Liver (tissue), 9 donors: ENCODE data around the gene MEIS1. TPM values are rescaled to one million over a fixed set of nuclear protein-coding genes. Genes with fewer than 3 reads are reported as not detected.

Experiments
- DNase-seq: peaks from one replicate; pipeline ENCODE4 v3.0.0-alpha.2; 2017; ENCODE audit warnings: low spot score
- H3K27ac ChIP-seq, 2 donors: one replicate each; pipeline ENCODE4 v1.7.0; 2013; ENCODE audit warnings: inconsistent platforms in 2 of 2, low read length in 2 of 2, control low read depth in 1 of 2, low read depth in 1 of 2, mild to moderate bottlenecking in 1 of 2
- H3K27me3 ChIP-seq, 4 donors: one replicate each; pipeline versions ENCODE4 v1.6.1 to v1.7.0; 2013; ENCODE audit warnings: low read length in 3 of 4, inconsistent platforms in 1 of 4, mild to moderate bottlenecking in 1 of 4, moderate library complexity in 1 of 4; ENCODE audit not compliant: control insufficient read depth in 4 of 4, insufficient read depth in 4 of 4
- H3K36me3 ChIP-seq, 4 donors: one replicate each; pipeline versions ENCODE4 v1.6.1 to v1.7.0; 2013; ENCODE audit warnings: low read length in 3 of 4, mild to moderate bottlenecking in 3 of 4, low read depth in 1 of 4, moderate library complexity in 1 of 4; ENCODE audit not compliant: control insufficient read depth in 4 of 4, insufficient read depth in 3 of 4
- H3K4me1 ChIP-seq, 4 donors: one replicate each; pipeline versions ENCODE4 v1.6.1 to v1.7.0; 2013; ENCODE audit warnings: low read length in 3 of 4, mild to moderate bottlenecking in 3 of 4, moderate library complexity in 1 of 4; ENCODE audit not compliant: control insufficient read depth in 4 of 4, insufficient read depth in 4 of 4
- H3K4me3 ChIP-seq, 3 donors: one replicate each; pipeline versions ENCODE4 v1.6.1 to v1.7.0; 2013; ENCODE audit warnings: low read length in 3 of 3, control low read depth in 1 of 3, low read depth in 1 of 3, mild to moderate bottlenecking in 1 of 3
- H3K9ac ChIP-seq, 2 donors: one replicate each; pipeline ENCODE4 v1.7.0; 2013; ENCODE audit warnings: low read length in 2 of 2, mild to moderate bottlenecking in 2 of 2, moderate library complexity in 2 of 2, control low read depth in 1 of 2, low read depth in 1 of 2
- H3K9me3 ChIP-seq, 4 donors: one replicate each; pipeline versions ENCODE4 v1.6.1 to v1.7.0; 2013; ENCODE audit warnings: low read length in 3 of 4; ENCODE audit not compliant: control insufficient read depth in 4 of 4
- EGR1 ChIP-seq, 2 donors: IDR thresholded peaks; 2 replicates each; pipeline ENCODE4 v1.6.1; 2016 to 2018; ENCODE audit warnings: antibody characterized with exemption in 2 of 2, low read depth in 2 of 2
- FOXA1 ChIP-seq: IDR thresholded peaks from 2 replicates; pipeline ENCODE4 v1.6.1; 2016; ENCODE audit warnings: antibody characterized with exemption
- FOXA2 ChIP-seq: IDR thresholded peaks from 2 replicates; pipeline ENCODE4 v1.6.1; 2016; ENCODE audit warnings: antibody characterized with exemption
- GABPA ChIP-seq, 2 donors: IDR thresholded peaks in 1 of 2; conservative IDR thresholded peaks in 1 of 2; 2 replicates each; pipeline ENCODE4 v1.6.1; 2016; ENCODE audit warnings: antibody characterized with exemption in 2 of 2, mild to moderate bottlenecking in 1 of 2, moderate library complexity in 1 of 2
- HNF4A ChIP-seq, 2 donors: conservative IDR thresholded peaks; 2 replicates each; pipeline ENCODE4 v1.6.1; 2016; ENCODE audit warnings: antibody characterized with exemption in 2 of 2, mild to moderate bottlenecking in 2 of 2
- HNF4G ChIP-seq: IDR thresholded peaks from 2 replicates; pipeline ENCODE4 v1.6.1; 2016; ENCODE audit warnings: antibody characterized with exemption
- JUND ChIP-seq, 2 donors: IDR thresholded peaks; 2 replicates each; pipeline ENCODE4 v1.6.1; 2016; ENCODE audit warnings: antibody characterized with exemption in 2 of 2
- NR2F2 ChIP-seq: IDR thresholded peaks from 2 replicates; pipeline ENCODE4 v1.6.1; 2016; ENCODE audit warnings: antibody characterized with exemption
- RAD21 ChIP-seq, 2 donors: IDR thresholded peaks; 2 replicates each; pipeline ENCODE4 v1.6.1; 2016; ENCODE audit warnings: antibody characterized with exemption in 2 of 2, mild to moderate bottlenecking in 2 of 2
- RXRA ChIP-seq, 2 donors: IDR thresholded peaks; 2 replicates each; pipeline ENCODE4 v1.6.1; 2017 to 2018; ENCODE audit warnings: antibody characterized with exemption in 2 of 2, mild to moderate bottlenecking in 1 of 2
- SP1 ChIP-seq: IDR thresholded peaks from 2 replicates; pipeline ENCODE4 v1.6.1; 2018; ENCODE audit warnings: antibody characterized with exemption, mild to moderate bottlenecking
- TAF1 ChIP-seq: conservative IDR thresholded peaks from 2 replicates; pipeline ENCODE4 v1.6.1; 2016; ENCODE audit warnings: antibody characterized with exemption, mild to moderate bottlenecking
- YY1 ChIP-seq: IDR thresholded peaks from 2 replicates; pipeline ENCODE4 v1.6.1; 2016; ENCODE audit warnings: antibody characterized with exemption, mild to moderate bottlenecking
- WGBS: extraction: QIAGEN DNeasy Blood & Tissue Kit; methylation state at CpG from one replicate; pipeline ENCODE4 v1.1.7; 2013; 5-methylcytosine and 5-hydroxymethylcytosine counted together
- polyA plus RNA-seq, 2 donors: library from polyadenylated mRNA; stranded (reverse) in 1 of 2; unstranded in 1 of 2; fragments of 200-250 nt in 1 of 2; fragments of >200 nt in 1 of 2; fragmentation: Nextera tagmentation in 1 of 2; extraction: Ambion mirVana in 1 of 2; gene quantifications; one replicate each; pipeline versions ENCODE4 v1.2.1 to v1.2.3, GENCODE V29; 2013 to 2015
- total RNA-seq, 2 donors: library from RNA; depleted of rRNA; stranded (reverse); fragments of >200 nt; gene quantifications; one replicate each; pipeline ENCODE4 v1.2.3, GENCODE V29; 2014
- TF ChIP-seq, protein P1 (sequence below): fragments of 150-350 bp; IDR thresholded peaks from 2 replicates; pipeline ENCODE4 v1.5.1; 2017; ENCODE audit warnings: improper control_type of control experiment, low read depth, low read length; ENCODE audit not compliant: missing input control
- TF ChIP-seq, protein P2 (sequence below): IDR thresholded peaks from 2 replicates; pipeline ENCODE4 v1.6.1; 2016; ENCODE audit warnings: antibody characterized with exemption, mild to moderate bottlenecking
- TF ChIP-seq, protein P3 (sequence below): IDR thresholded peaks from 2 replicates; pipeline ENCODE4 v1.6.1; 2016; ENCODE audit warnings: antibody characterized with exemption
- TF ChIP-seq, protein P4 (sequence below): IDR thresholded peaks from 2 replicates; pipeline ENCODE4 v1.6.1; 2016; ENCODE audit warnings: antibody characterized with exemption
- TF ChIP-seq, protein P5 (sequence below): IDR thresholded peaks from 2 replicates; pipeline ENCODE4 v1.6.1; 2016; ENCODE audit warnings: antibody characterized with exemption
- donor health status: healthy.
- donor health status: healthy.
- donor health status: healthy.
- donor health status: healthy.
- donor health status: healthy.

Gene MEIS1
- total and polyA plus RNA-seq, 4 donors, result 1.6 to 8.6 (median 5.5) TPM

DNA sequence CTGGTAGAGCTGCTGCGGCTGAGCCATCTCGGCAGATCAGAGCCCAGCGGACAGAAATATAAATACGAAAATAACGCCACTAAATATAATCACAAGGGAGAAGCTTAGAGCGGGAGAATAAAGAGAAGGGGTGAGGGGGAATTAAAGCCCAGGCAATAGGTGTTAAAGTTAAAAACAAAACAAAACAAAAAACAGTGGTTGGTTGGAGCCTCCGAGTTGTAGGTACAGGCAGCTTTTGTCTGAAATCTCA, 1.3 kb upstream of the MEIS1 start:
- peak overlapping the region; percentile 64 to 80 for H3K27ac ChIP-seq
- H3K4me1 ChIP-seq, result peaks cover 0 to 27% (median 21%) of the 10 kb centered on the region in 4 donors
- no peak for DNase-seq
- peak overlapping the region; percentile 58 to 64 for H3K9ac ChIP-seq
- peak overlapping the region; percentile 73 to 82 (median 82) for H3K4me3 ChIP-seq
- peaks cover 0 to 2% (median 0%) of the 10 kb centered on the region in 4 donors for H3K27me3 ChIP-seq
- under 1% methylated on average over 7 of the region's 7 CpGs for WGBS
- peaks cover 0 to 3% (median 0%) of the 10 kb centered on the region in 4 donors for H3K36me3 ChIP-seq
- H3K9me3 ChIP-seq, result no peaks in the 10 kb centered on the region
- TF ChIP-seq TAF1 (no peak), YY1 (no peak), FOXA1 (no peak), RAD21 (IDR thresholded peaks at IDR 0.05) (peak in 1 of 2 donors; percentile 2)

DNA sequence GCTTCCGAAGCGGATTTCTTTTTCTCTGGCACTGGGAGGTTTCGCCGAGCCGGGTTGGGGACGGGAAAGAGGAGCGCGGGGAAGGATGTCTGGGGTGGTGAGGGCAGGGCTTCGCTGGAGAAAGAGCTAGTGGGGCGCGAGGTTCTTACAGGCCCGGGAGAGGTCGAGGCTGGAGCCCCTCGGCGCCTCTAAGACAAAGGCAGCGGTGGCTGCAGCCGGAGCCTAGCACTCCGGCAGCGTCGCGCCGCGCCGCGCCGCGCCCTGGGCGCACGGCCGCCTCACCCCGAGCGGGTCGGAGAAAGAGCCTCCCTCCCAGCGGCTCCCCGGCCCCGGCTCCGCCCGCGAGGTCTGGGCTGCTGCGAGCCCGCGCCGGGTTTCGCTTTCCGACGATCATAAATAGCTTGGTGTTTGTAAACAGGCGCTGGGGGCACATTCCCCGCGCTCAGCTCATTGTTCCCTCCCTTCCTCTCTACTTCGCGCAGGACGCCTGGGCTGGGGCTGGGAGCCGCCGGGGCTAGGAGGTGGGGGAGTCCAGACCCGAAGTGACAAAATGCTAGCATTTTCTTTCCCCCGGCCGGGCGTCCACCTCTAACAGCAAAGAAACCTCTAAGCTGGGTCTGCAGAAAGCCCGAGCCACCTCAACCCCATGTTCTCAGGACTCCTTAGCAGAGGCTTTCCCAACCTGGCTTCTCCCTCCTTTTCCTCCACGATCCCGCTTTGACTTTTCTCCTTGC, 813 bp upstream of the MEIS1 start:
- no peak for DNase-seq
- Histone ChIP-seq H3K36me3 (peaks cover 0 to 3% (median 0%) of the 10 kb centered on the region in 4 donors), H3K27ac (peak overlapping the region; percentile 64 to 80), H3K27me3 (no peaks in the 10 kb centered on the region), H3K4me1 (peaks cover 0 to 27% (median 21%) of the 10 kb centered on the region in 4 donors), H3K9ac (peak overlapping the region; percentile 58 to 64), H3K4me3 (peak overlapping the region; percentile 73 to 82 (median 82)), H3K9me3 (no peaks in the 10 kb centered on the region)
- no peak for TF ChIP-seq NR2F2
- TF ChIP-seq, protein P1, sequence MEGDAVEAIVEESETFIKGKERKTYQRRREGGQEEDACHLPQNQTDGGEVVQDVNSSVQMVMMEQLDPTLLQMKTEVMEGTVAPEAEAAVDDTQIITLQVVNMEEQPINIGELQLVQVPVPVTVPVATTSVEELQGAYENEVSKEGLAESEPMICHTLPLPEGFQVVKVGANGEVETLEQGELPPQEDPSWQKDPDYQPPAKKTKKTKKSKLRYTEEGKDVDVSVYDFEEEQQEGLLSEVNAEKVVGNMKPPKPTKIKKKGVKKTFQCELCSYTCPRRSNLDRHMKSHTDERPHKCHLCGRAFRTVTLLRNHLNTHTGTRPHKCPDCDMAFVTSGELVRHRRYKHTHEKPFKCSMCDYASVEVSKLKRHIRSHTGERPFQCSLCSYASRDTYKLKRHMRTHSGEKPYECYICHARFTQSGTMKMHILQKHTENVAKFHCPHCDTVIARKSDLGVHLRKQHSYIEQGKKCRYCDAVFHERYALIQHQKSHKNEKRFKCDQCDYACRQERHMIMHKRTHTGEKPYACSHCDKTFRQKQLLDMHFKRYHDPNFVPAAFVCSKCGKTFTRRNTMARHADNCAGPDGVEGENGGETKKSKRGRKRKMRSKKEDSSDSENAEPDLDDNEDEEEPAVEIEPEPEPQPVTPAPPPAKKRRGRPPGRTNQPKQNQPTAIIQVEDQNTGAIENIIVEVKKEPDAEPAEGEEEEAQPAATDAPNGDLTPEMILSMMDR, result no peak
- no peak for TF ChIP-seq RAD21 (IDR thresholded peaks at IDR 0.05)
- WGBS, result under 1% methylated on average over 61 of the region's 61 CpGs

DNA sequence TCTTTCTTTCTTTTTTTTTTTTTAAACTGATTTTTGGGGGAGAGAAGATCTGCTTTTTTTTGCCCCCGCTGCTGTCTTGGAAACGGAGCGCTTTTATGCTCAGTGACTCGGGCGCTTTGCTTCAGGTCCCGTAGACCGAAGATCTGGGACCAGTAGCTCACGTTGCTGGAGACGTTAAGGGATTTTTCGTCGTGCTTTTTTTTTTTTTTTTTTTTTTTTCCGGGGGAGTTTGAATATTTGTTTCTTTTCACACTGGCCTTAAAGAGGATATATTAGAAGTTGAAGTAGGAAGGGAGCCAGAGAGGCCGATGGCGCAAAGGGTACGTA, 587 bp downstream of the MEIS1 start:
- 2% methylated on average over 15 of the region's 15 CpGs for WGBS
- H3K4me3 ChIP-seq, result peak overlapping the region; percentile 73 to 82 (median 82)
- H3K4me1 ChIP-seq, result peaks cover 0 to 30% (median 21%) of the 10 kb centered on the region in 4 donors
- peaks cover 0 to 5% (median under 1%) of the 10 kb centered on the region in 4 donors for H3K36me3 ChIP-seq
- H3K27ac ChIP-seq, result peak overlapping the region; percentile 64 to 80
- H3K9me3 ChIP-seq, result no peaks in the 10 kb centered on the region
- no peak for DNase-seq
- peak overlapping the region; percentile 80 to 85 for H3K9ac ChIP-seq
- H3K27me3 ChIP-seq, result no peaks in the 10 kb centered on the region
- TF ChIP-seq GABPA (IDR thresholded peaks at IDR 0.05 in 1 of 2, conservative IDR thresholded peaks at IDR 0.05 in 1 of 2) (no peak), FOXA2 (no peak), HNF4A (conservative IDR thresholded peaks at IDR 0.05) (no peak), RAD21 (IDR thresholded peaks at IDR 0.05) (no peak), EGR1 (IDR thresholded peaks at IDR 0.05; ENCODE audit: low read depth in 2 of 2) (no peak), TAF1 (no peak), SP1 (no peak), NR2F2 (no peak), HNF4G (no peak), YY1 (no peak), JUND (IDR thresholded peaks at IDR 0.05) (no peak), RXRA (IDR thresholded peaks at IDR 0.05) (no peak), FOXA1 (no peak)
- TF ChIP-seq, protein P2, sequence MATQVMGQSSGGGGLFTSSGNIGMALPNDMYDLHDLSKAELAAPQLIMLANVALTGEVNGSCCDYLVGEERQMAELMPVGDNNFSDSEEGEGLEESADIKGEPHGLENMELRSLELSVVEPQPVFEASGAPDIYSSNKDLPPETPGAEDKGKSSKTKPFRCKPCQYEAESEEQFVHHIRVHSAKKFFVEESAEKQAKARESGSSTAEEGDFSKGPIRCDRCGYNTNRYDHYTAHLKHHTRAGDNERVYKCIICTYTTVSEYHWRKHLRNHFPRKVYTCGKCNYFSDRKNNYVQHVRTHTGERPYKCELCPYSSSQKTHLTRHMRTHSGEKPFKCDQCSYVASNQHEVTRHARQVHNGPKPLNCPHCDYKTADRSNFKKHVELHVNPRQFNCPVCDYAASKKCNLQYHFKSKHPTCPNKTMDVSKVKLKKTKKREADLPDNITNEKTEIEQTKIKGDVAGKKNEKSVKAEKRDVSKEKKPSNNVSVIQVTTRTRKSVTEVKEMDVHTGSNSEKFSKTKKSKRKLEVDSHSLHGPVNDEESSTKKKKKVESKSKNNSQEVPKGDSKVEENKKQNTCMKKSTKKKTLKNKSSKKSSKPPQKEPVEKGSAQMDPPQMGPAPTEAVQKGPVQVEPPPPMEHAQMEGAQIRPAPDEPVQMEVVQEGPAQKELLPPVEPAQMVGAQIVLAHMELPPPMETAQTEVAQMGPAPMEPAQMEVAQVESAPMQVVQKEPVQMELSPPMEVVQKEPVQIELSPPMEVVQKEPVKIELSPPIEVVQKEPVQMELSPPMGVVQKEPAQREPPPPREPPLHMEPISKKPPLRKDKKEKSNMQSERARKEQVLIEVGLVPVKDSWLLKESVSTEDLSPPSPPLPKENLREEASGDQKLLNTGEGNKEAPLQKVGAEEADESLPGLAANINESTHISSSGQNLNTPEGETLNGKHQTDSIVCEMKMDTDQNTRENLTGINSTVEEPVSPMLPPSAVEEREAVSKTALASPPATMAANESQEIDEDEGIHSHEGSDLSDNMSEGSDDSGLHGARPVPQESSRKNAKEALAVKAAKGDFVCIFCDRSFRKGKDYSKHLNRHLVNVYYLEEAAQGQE, result no peak
- TF ChIP-seq, protein P3, sequence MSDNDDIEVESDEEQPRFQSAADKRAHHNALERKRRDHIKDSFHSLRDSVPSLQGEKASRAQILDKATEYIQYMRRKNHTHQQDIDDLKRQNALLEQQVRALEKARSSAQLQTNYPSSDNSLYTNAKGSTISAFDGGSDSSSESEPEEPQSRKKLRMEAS, result no peak
- TF ChIP-seq, protein P4, sequence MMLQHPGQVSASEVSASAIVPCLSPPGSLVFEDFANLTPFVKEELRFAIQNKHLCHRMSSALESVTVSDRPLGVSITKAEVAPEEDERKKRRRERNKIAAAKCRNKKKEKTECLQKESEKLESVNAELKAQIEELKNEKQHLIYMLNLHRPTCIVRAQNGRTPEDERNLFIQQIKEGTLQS, result no peak
- TF ChIP-seq, protein P1, result no peak
- TF ChIP-seq, protein P5, sequence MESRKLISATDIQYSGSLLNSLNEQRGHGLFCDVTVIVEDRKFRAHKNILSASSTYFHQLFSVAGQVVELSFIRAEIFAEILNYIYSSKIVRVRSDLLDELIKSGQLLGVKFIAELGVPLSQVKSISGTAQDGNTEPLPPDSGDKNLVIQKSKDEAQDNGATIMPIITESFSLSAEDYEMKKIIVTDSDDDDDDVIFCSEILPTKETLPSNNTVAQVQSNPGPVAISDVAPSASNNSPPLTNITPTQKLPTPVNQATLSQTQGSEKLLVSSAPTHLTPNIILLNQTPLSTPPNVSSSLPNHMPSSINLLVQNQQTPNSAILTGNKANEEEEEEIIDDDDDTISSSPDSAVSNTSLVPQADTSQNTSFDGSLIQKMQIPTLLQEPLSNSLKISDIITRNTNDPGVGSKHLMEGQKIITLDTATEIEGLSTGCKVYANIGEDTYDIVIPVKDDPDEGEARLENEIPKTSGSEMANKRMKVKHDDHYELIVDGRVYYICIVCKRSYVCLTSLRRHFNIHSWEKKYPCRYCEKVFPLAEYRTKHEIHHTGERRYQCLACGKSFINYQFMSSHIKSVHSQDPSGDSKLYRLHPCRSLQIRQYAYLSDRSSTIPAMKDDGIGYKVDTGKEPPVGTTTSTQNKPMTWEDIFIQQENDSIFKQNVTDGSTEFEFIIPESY, result no peak
